HG02798 (cell line): ENCODE results near the gene POLD4.

ENCODE experiments used
- ATAC-seq: cut with Tn5 transposase; IDR thresholded peaks from one replicate; pipeline ENCODE4 v1.9.1; 2021; ENCODE audit warnings: mild to moderate bottlenecking; ENCODE audit not compliant: unreplicated experiment, poor library complexity

Gene POLD4

DNA sequence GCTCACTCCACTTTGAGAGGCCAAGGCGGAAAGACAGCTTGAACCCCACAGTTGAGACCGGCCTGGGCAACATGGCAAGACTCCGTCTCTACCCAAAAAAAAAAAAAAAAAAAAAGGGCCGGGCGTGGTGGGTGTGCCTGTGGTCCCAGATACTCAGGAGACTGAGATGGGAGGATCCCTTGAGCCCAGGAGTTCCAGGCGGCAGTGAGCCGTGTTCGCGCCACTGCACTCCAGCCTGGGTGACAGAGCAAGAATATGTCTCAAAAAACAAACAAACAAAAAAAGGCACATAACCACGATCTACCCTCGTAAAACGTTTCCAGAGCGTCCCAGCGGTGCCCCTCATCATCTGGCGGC is 37.6 kb upstream of the POLD4 start:
- ATAC-seq = no peak

GRCh38 chr11:67389477-67389876 is 36.1 kb upstream of the POLD4 start:
- ATAC-seq = no peak

DNA sequence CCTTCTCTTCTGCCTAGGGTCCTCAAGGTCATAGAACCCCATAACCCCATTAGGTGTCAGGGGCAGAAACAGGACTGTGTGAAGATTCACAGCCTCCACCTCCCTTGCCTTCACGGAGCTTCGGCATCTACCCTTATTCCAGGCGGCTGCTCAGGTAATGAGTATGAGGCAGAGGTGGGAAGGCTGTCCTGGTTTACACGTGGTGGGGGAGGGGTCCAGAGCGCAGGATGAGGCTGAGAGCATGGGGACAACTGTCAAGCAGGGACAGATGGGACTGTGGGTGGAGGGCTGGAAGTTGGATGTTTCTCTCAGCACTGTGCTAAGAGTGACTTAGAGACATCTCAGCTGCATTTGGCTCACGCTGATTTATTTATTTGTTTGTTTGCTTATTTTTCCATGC is 34.2 kb upstream of the POLD4 start:
- ATAC-seq = no peak

DNA sequence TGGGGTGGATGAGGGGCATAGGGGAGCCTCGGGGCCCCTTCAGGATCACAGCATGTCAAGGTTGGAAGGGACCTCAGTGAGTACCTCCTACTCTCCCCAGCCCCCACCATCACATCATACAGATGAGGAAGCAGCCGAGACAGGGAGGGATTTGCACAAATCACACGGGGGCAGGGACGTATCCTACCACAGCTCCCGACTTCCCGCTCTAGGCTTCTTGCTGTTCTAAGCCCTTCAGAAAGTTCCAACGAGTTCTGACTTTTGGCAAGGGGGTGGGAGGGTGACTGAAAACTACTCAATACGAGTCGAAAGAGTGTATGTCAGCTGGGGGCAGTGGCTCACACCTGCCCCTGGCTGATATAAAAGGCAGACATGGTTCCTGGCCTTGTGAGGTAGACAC is 33.7 kb upstream of the POLD4 start:
- no peak for ATAC-seq

GRCh38 chr11:67384851-67385366 is 31.6 kb upstream of the POLD4 start:
- ATAC-seq = no peak

DNA sequence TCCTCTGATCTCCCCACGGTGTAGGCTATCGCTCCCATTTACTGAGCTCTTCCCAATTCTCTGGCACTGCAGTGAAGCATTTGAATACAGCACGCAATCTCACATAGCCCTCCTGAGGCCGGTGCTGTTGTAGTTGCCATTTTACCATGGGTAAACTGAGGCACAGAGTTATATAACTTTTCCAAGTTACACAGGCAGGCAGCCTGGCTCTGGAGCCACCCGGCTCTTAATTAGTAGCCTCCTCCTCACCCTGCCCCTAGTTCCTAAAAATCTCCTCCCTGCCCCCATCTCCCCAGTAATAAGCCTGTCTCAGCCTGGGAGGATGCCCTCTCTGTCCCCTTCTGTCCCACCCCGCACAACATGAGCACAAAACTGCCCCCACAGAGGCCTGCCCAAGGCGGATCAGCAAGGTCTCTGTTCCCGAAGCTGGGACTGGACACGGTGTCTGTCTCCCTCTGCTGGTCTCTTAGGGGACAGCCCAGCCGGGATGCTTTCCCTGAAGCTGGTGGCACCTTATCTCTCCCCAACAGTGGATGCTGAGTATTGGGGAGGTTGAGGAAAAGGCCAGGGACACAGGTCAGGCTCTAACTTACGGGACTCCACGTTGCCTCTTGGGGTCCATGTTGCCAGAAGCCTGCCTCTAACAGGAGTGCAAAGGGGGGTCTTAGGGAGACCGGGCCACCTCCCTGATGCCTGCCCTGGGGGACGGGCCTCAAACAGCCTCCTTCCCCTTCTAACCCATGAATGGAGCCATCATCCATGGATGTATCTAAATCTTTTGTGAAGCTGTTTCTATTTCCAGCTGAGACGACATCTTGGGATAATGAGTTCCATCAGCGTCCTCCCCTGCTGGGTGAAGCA is 29.2 kb upstream of the POLD4 start:
- peak; percentile 61 for ATAC-seq

- no peak for ATAC-seq
Observed at GRCh38 chr11:67381244-67381972, 28.1 kb upstream of the POLD4 start.

DNA sequence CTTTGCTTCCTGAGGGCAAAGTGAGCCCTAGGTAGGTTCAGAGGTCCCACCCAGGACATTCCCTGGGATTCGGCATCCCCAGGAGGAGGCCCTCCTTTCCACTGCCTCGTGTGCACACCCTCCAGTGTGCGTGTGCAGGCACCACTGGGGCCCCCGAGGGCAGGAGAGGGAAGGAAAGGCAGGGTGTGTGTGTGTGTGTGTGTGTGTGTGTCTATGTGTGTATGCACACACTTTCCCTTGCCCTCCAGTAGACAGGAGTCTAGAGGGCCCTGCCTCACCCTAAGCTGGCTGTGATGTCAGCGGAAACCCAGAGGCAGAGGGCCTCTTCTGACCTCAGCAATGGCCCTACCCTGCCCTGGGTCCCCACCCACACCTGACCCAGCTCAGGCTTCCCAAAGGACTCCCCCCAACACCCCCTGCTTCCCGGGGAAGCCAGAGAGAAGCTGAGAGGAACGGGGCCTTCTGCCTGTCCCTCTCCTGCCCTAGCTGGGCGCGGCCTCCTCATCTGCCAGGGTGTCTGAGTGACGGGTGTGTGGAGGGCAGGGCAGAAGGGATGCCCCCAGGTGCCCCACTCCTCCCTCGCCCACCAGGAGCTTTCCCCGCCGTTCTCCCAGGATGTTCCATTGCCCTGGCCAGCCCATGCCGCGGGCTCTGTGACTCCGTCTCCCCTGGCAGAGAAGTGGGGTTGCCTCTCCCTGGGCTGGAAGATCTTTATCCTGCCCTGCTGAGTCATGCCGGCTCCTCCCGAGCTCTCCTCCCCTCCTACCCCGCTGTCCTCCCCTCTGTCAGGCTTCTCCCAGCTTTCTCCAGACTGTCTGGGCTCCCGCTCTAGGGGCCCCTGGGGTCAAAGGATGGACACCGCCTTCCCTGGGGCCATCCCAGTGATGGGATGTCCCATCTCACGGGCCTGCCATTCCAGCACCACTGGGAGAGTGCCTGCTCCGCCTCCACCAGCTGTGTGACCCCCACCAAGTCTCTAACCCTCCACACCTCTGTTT is 26.0 kb upstream of the POLD4 start:
- no peak for ATAC-seq

GRCh38 chr11:67378544-67378943 is 25.2 kb upstream of the POLD4 start:
- ATAC-seq = no peak

DNA sequence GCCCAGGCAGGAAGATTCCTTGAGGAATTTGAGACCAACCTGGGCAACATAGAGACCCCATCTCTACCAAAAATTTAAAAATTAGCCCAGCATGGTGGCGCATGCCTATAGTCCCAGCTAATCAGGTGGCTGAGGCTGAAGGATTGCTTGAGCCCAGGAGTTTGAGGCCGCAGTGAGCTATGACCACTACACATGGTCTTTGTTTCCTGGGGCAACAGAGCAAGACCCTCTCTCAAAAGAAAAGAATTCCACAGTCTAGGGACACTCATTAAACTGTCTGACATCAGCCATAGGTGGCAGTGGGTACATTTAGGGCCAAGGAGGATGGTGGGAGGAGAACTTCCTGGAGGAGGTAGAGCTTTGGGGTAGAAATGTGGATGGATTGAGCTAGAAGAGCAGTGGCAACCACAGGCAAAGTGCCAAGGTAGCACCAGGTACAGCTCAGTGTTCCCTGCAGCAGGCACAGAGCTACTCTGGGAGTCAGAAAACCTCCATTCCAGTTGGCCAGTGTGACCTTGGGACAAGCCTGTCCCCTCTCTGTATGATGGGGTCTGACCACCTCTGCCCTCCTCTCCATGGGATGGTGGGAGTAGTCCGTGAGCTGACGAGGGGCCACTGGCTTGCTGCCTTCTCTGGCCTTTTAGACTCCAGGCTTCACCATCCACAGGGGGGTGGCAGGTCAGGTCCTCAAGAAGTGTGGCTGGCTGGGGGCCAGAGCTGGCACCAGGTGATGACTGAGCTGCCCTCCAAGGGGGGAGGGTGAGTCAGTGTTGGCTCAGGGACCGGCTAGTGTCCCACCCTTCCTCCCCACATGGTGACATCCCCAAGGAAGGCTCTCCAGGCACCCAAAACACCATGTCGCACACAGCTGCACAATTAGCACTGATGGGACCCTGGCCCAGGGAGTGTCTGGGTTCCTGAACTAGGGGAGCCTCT is 23.8 kb upstream of the POLD4 start:
- no peak for ATAC-seq

DNA sequence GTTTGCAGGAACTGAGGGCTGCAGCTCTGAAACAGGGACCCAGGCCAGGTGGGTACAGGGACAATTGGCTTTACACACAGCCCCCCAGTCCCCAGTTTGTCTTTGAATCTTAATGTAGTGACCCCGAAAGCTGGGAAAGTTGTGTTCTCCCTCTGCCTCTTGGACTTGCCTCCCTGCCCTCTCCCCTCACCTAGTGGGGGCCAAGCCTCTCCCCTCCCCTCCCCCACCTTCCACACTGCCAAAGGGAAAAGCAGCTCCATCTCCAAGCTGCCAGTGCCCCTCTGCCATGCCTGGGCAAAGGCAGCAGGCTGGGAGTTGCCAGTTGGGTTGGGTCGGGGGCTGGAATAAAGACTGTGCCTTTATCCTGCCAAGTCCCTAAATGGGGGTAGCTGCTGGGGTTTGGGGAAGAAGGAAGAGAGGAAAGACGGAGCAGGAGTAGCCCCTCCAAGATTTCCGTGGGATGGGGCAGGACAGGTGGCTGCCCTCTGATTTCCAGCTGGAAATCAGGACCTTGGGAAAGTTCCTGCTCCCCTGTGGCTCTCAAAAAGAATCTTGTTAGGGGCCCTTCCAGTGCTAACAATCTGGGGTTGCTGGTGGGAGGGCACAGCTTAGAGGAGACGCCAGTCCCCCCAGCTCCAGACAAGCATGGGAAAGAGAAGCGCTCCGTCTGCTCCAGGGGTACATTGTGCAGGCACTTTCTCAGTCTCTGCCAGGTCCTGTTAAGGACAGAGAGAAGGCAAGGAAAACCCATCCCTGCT is 22.9 kb upstream of the POLD4 start:
- no peak for ATAC-seq

GRCh38 chr11:67375320-67376055 is 22.1 kb upstream of the POLD4 start:
- ATAC-seq = no peak

GRCh38 chr11:67374571-67375281 is 21.4 kb upstream of the POLD4 start:
- no peak for ATAC-seq

DNA sequence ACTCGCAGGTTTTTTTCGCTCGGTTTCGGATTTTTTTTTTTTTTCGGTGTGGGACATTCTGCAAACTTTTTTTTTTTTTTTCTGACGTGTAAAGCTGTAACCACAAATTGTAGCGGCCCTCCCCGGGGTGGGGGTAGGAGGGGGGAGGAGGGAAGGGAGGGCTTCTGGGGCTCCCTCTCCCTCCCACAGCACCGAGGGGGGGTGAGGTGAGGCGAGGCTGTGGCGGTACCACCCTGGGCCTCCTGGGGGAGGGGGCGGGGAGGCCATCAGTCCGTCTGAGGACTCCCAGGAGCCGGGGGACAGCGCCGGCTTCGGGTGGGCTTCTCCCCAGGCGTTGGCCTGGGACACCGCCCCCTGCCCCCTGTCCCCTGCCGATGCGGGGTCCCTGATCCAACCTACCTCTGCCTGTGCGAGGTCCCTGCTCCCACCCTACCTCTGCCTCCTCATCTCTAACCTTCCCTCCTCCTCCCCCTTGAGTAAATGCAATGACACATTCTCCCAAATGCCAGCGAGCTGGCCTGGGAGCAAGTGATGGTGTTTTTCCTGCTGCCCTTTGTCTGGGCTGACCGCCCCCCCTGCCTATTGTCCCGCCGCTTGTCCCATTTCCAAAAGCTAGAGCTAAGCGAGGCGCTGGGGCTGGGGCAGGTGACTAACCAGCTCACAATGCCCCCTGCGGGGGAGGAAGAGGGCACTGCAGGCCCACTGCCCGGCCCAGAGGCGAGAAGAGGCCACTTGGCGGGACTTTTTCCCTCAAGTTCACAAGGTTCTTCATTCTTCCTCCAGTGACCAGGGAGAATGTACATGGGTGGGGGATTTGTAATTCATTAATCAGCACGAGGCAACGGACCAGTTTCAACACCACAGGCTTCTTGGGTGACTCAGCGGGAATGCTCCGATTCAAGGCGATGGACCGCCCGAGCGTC is 20.6 kb upstream of the POLD4 start:
- no peak for ATAC-seq

DNA sequence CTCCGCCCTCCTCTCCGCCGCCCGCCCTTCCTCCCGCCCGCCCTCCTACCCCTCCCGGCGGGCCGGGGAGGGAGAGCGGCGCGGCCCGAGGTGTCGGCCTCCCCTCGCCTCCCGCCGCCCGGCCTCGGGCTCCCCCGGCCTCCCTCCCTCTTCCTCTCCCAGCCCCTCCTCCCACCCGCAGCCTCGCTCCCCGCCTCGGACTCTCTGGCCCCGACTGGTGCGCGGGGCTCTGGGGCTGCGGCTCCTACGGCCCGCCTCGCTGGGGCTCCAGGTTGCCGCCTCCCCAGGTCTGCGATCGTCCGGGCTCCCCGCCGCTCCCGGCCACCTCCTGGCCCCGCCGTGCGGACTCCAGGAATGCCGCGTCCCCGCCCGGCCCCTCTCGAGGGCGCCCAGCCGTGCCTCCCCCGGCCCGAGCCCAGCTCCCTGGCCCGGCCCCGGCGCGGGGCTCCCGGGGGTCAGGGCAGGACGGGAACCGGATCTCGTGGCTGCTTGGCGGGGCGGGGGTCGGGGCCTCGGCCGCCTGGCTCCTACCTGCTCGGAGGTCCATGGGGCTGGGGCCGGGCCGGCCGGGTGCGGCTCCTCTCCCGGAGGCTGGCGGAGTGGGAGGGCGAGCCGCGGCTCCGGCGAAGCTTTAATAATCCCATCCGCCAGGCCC is 19.8 kb upstream of the POLD4 start, which contains the start of gene CLCF1:
CLCF1 (minus strand) TSS at position 606 of the 655 bp plus-strand sequence; CDS start at position 547, 59 bp downstream.
- ATAC-seq = no peak
